ENCODE data around the gene ZBTB9. TPM values are rescaled to one million over a fixed set of nuclear protein-coding genes. Genes with fewer than 3 reads are reported as not detected.

Gene ZBTB9, protein sequence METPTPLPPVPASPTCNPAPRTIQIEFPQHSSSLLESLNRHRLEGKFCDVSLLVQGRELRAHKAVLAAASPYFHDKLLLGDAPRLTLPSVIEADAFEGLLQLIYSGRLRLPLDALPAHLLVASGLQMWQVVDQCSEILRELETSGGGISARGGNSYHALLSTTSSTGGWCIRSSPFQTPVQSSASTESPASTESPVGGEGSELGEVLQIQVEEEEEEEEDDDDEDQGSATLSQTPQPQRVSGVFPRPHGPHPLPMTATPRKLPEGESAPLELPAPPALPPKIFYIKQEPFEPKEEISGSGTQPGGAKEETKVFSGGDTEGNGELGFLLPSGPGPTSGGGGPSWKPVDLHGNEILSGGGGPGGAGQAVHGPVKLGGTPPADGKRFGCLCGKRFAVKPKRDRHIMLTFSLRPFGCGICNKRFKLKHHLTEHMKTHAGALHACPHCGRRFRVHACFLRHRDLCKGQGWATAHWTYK
- 3.6 and 4.6 TPM in 2 replicates for total RNA-seq

DNA sequence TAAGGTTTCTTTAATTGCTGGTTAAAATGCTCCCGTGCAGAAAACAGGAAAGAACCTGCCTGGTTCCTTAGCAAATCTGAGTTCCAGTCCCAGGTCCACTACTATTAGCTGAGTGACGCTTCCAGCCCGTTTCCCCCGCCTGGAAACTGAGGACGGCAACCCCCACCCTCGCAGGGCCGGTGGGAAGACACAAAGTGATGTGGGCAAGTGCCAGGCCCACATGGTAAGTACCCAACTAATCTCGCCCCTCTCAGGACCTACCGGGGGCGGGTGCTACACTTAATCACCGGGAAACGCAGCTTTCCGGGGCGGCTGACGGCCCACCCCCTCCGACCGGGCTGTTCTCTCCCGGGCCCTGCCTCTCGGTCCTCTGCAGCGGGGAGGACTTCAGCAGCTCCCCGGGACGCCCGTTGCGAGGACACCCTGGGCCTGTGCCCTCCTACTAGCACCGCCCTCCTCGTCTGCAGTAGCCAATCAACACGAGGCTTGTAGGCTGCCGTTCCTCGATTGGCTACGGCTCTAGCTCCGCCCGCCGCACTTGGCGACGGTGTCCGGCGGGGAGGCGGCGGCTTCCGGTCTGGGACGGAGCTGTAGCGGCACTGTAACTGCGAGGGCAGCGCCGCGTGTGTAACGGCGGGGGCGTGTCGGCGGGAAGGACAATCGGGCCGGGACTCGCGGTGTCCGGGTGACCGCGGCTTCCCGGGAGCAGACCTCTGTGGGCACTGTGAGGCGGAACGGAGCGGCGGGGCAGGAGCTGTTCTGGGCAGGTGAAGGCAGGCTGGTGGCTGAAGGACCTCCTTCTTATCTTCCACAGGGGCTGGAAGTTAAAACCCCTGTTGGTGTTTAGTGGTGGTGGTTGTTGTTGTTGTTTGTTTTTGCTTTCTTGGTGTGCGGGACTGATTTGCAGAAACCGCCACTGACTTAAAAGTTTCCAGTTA is at the start of gene ZBTB9:
Gene ZBTB9 (plus strand): TSS at position 568 of the 938 bp plus-strand sequence. CDS start 525 bp downstream, outside the sequence.

DNA sequence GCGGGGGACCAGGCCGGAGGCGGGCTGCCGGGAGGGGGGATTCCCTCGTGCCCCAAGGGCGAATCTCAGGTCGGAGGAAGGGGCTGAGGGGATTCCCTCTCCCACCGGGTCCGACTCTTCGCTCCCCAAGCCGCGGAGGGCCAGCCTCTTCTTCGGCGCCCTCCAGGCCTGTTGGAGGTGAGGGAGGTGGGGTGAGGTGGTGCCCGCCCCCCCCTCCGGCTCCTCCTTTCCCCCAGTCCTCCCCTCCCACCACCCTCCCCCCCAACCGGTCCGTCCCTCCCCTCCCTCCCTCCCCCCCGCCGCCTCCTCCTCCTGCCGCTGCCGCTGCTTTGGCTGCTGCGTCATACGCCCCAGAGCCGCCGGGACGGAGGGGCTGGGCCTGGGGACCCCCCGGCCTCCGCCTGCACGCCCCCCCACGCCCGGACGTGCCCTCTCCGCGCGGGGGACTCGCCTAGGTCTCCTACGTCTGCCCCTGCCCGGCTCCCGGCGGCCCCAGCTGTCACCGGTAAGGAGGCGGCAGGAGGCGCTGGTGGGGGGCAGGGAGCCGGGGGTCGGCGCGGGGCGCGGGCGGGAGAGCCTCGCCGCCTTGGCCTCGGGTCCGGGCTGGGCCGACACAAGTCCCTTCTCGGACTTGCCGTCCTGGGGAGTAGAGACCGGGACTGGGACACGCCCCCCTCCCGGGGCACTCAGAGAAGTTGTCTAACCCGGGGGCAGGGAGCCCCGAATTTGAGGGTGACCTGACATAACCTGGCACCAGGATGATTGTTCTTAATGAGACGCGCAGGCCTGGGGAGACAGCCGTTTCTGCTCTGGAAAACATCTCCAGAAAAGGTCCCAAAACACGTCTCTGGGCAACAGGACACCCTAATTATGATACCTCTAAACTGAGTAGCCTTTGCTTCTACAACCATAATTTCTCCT is 43.4 kb upstream of the ZBTB9 start, which contains the start of gene PHF1:
Gene PHF1 (plus strand): TSS at position 304 of the 921 bp plus-strand sequence. CDS start 1,250 bp downstream, outside the sequence.

DNA sequence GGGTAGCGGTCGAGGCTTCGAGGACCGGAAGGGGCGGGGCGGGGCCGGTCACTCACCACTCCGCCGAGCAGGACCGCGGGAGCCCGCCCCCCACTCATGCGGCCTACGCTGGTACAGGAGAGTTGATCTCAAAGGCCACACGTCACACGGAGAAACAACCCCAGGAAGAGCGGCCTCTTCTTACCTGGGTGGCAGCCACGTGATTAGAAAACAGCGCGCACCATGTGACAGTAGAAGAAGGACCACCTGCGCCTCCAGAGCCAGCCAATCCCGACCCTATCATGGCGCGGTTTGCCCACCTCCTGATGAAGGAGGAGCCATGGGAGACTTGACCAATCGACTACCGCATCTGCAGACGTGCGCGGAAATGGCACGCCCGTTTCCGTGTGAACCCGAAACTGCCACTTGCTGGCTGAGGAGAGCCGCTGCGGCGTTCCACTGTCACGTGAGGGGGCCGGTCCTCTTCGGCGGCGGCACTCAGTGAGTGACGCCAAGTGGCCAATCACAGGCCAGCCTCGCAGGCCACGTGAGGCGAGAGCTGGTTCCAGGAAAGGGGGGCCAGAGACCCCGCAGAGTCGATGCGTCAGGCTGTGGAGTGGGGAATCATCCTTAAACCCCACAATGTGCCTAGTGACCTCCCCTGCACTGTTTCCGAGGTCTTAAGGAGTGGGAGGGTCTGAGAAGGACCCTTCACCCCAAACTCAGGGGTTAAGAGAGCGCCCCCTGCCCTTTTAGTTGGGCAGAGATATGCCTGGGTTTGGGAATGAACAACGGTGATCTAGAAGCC is 36.3 kb upstream of the ZBTB9 start, which contains the start of gene CUTA:
Gene CUTA (minus strand): TSS at position 205 of the 787 bp plus-strand sequence. CDS start 107 bp downstream, at position 98.

DNA sequence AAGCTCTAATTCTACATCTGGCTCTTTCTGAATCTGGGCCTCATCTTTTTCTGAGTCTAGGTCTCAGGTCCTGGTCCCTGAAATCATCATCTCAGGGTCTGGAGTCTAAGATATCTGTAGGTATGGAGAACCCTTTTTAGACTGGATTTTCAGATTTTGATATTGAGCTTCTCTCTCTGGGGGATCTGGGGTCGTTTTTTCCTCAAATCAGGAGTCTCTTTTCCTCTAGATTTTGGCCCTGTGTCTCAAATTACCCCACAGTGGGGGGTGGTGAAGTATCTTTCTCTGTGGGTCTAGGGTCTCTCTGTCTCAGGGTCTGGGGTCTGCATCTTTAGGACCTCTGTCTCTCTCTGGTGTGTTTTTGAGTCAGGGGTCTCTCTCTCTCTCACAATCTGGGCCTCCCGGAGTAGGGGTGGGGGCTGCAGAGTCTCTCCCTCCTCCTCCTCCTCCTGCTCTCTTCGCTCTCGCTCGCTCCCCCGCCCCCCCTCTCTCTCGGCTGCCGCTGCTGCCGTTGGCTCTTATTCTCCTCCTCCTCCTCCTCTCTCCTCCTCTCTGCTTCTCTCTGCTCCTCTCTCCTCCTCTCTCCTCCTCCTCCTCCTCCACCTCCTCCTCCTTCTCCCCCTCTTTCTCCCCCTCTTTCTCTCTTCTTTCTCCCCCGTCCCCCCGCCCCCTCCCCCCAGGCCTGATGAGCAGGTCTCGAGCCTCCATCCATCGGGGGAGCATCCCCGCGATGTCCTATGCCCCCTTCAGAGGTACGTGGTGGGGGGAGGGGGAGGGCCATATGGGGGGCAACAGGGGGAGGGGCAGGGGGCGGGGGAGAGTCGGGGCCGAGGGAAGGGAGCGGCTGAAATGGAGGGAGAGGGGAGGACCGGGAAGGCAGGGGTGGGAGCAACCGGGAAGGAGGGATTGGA is 34.5 kb upstream of the ZBTB9 start, which contains the start of gene SYNGAP1:
Gene SYNGAP1 (plus strand): TSS at position 486 of the 911 bp plus-strand sequence. CDS start 200 bp downstream, at position 686.

Other genes starting within 250 kb of the ZBTB9 start
- 9.5 and 10.9 TPM in 2 replicates for gene HSD17B8, start 249.9 kb upstream of the ZBTB9 start, total RNA-seq
- gene RING1, start 246.1 kb upstream of the ZBTB9 start, total RNA-seq = 45.4 and 50.0 TPM in 2 replicates
- gene VPS52, start 182.7 kb upstream of the ZBTB9 start, total RNA-seq = 46.5 and 49.3 TPM in 2 replicates
- 6,387 and 9,959 TPM in 2 replicates for gene RPS18, start 182.5 kb upstream of the ZBTB9 start, total RNA-seq
- gene B3GALT4, start 177.5 kb upstream of the ZBTB9 start, total RNA-seq = 13.6 and 14.6 TPM in 2 replicates
- gene WDR46, start 165.3 kb upstream of the ZBTB9 start, total RNA-seq = 71.7 and 97.4 TPM in 2 replicates
- gene PFDN6, start 165.0 kb upstream of the ZBTB9 start, total RNA-seq = 29.7 and 41.6 TPM in 2 replicates
- 21.9 and 23.9 TPM in 2 replicates for gene RGL2, start 155.6 kb upstream of the ZBTB9 start, total RNA-seq
- gene TAPBP, start 140.5 kb upstream of the ZBTB9 start, total RNA-seq = 28.6 and 31.1 TPM in 2 replicates
- gene ZBTB22, start 136.8 kb upstream of the ZBTB9 start, total RNA-seq = 21.8 and 34.4 TPM in 2 replicates
- gene DAXX, start 131.6 kb upstream of the ZBTB9 start, total RNA-seq = 32.8 and 72.2 TPM in 2 replicates
- gene KIFC1, start 62.8 kb upstream of the ZBTB9 start, total RNA-seq = 0.52 and 2.7 TPM in 2 replicates
- 21.1 and 21.9 TPM in 2 replicates for gene PHF1, start 43.6 kb upstream of the ZBTB9 start, total RNA-seq
- gene CUTA, start 36.5 kb upstream of the ZBTB9 start, total RNA-seq = 90.8 and 170 TPM in 2 replicates
- 3.5 and 5.2 TPM in 2 replicates for gene SYNGAP1, start 34.5 kb upstream of the ZBTB9 start, total RNA-seq
- 6.3 and 6.9 TPM in 2 replicates for gene BAK1, start 125.7 kb downstream of the ZBTB9 start, total RNA-seq
- 26.3 and 27.8 TPM in 2 replicates for gene ITPR3, start 166.7 kb downstream of the ZBTB9 start, total RNA-seq

Data from bronchial smooth muscle cell (primary cell).